Erythroblast (primary cell): ENCODE data around the gene LRIT1.

Experiments
- DNase-seq, 2 experiments: peaks; one replicate each; lab custom pipeline; 2025; lab: John Stamatoyannopoulos, UW
- GATA1 ChIP-seq: IDR thresholded peaks from 2 replicates; pipeline ENCODE4 v1.6.1; 2011; ENCODE audit warnings: low read depth, mild to moderate bottlenecking, control low read depth, low read length, moderate library complexity
- POLR2A ChIP-seq: IDR thresholded peaks from 2 replicates; pipeline ENCODE4 v1.6.1; 2011; ENCODE audit warnings: mild to moderate bottlenecking, low read length

LRIT1 gene

GRCh38 chr10:84262190-84262956 lies 21.0 kb upstream of the LRIT1 start:
- TF ChIP-seq POLR2A, result no peak
- no peak for TF ChIP-seq GATA1
- DNase-seq, result no peak

GRCh38 chr10:84261236-84261915 lies 20.0 kb upstream of the LRIT1 start:
- no peak for DNase-seq
- TF ChIP-seq GATA1 (no peak), POLR2A (no peak)

GRCh38 chr10:84258034-84258695 lies 16.8 kb upstream of the LRIT1 start:
- DNase-seq, result no peak
- TF ChIP-seq GATA1 (no peak), POLR2A (no peak)

DNA sequence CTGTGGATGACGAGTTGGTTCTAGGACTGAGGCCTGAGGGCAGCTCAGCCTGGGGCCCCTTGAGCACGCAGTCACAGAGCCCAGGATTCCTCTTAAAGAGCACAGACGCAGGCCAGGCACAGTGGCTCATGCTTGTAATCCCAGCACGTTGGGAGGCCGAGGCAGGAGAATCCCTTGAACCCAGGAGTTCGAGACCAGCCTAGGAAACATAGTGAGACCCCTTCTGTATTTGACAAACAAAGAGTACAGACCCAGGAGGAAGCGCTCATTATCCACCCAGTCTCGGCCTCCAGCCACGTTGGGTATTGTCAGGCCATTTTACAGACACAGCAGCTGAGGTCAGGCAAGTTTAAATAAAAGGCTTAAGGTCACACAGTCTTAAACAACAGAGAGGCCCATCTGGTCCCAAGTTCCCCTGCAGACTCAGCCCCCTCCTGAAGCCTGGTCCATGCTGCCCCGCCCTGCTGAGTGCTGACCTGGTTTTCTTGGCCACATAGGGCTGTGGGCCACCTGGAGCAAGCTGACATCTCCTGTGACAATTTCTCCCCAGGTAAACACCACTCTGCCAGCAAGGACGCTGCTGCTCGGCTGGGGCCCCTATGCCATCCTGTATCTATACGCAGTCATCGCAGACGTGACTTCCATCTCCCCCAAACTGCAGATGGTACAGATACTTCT lies 16.1 kb upstream of the LRIT1 start:
- TF ChIP-seq POLR2A (no peak), GATA1 (no peak)
- DNase-seq, result no peak

DNA sequence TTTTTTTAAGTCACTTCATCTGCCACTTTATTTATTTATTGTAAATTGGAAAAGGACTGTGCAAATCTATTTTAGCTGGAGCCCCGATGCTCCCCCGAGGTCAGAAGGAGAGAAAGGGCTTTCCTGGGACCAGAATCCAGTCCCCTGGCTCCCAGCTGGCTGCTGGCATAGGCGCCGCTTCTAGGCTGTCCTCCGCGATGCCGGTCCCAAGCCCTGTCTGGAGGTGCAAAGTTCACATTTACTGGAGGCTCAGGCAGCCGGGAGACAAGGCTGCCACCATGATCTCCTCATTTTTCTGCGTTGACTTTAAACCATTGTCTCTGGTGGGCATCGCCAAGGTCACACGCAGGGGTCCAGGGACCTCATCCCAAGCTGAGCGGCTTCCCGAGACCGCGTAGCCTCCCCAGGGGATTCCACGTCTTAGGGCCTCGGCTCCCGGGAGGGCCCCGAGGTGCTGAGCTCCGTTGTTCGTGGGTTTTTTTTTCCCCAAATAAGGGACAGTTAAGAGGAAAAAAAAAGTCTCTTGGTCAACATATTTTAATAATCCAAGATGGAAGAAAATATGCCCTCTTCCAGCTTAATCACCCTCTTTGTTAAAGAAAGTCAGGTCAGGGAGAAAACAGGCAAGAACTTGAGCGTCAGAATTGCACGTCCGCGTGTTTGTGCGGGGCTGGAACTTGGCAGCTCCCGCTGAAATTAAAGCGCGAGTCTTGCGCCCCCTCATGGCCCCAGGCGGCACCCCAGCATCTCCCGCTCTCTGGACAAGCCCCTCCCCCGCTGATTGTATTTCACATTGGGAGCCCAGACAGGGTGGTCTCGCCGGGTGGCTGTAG lies 15.4 kb upstream of the LRIT1 start:
- peak; percentile 47 to 51 for DNase-seq
- TF ChIP-seq GATA1 (no peak), POLR2A (no peak)

- no peak for DNase-seq
Observed at GRCh38 chr10:84254552-84255478, 13.5 kb upstream of the LRIT1 start.

GRCh38 chr10:84248794-84249193 lies 7.4 kb upstream of the LRIT1 start:
- no peak for DNase-seq
- TF ChIP-seq GATA1 (no peak), POLR2A (no peak)

More at GRCh38 chr10:84254552-84255478, 13.5 kb upstream of the LRIT1 start:
- TF ChIP-seq POLR2A, result no peak
- TF ChIP-seq GATA1, result no peak

- no peak for DNase-seq
- TF ChIP-seq GATA1 (no peak), POLR2A (no peak)
Observed at GRCh38 chr10:84247496-84247895, 6.2 kb upstream of the LRIT1 start.

GRCh38 chr10:84244651-84245270 lies 3.4 kb upstream of the LRIT1 start, which contains the start of gene RGR:
RGR (plus strand) TSS chr10:84245053; CDS start chr10:84245091, 38 bp downstream.
- no peak for DNase-seq
- TF ChIP-seq GATA1, result no peak
- TF ChIP-seq POLR2A, result no peak

GRCh38 chr10:84243759-84244158 lies 2.4 kb upstream of the LRIT1 start:
- DNase-seq, result no peak
- no peak for TF ChIP-seq POLR2A
- no peak for TF ChIP-seq GATA1

DNA sequence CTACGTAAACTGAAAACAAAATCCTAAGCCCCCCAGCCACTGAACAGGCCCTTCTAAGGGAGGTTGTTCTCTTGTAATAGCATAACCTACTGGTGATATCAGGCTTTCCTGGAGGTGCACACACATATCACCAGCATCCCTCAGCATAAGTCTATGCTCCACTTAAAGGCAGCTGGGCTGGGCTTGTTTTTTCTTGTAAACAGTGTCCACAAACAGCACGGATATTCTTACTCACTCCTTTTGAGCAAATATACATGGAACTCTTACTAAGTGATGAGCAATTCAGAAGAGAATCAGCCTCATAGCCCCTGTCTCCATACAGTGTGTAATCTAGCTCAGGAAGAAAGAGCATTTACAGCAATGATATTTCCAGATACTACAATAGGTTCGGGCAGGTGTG lies 2.4 kb downstream of the LRIT1 start:
- DNase-seq, result no peak
- no peak for TF ChIP-seq GATA1
- no peak for TF ChIP-seq POLR2A
